ENCODE data around the gene ATE1.
"Not testable (repeated sequence)": the region's sequence is repeated elsewhere in the genome, so short reads cannot be mapped to it uniquely, and the experiment has no call there.

The ATE1 gene

GRCh38 chr10:121732172-121732571 lies 195.7 kb downstream of the ATE1 start:
- DNase-seq, result no peak

GRCh38 chr10:121724282-121724681 lies 203.5 kb downstream of the ATE1 start:
- no peak for DNase-seq

DNA sequence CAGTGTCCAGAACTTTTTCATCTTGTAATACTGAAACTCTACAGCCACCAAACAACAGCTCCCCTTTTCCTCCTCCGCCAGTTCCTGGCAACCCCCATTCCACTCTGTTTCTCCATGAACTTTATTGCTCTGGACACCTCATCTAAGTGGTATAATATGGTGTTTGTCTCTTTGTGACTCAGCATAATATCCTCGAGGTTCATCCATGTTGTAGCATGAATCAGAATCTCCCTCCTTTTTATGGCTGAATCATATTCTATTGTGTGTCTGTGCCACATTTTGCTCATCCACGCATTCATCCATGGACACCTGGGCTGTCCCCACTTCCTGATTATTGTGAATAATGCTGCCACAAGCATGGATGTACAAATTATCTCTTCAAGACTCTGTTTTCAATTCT lies 205.2 kb downstream of the ATE1 start:
- DNase-seq, result no peak

GRCh38 chr10:121721257-121721656 lies 206.6 kb downstream of the ATE1 start:
- no peak for DNase-seq

DNA sequence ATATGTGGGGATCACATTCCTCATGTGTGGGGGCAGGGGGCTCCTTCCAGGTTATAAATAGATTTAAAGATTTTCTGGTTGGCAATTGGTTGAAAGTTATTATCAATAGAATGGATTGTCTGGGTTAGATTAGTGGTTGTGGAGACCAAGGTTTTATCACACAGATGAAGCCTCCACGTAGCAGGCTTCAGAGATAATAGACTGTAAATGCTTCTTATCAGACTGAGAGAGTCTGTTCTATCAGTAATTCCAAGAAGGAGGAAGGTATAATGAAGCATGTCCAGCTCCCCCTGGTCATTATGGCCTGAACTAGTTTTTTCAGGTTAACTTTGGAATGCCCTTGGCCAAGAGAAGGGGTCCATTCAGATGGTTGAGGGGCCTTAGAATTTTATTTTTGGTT lies 211.9 kb downstream of the ATE1 start:
- DNase-seq, result no peak

DNA sequence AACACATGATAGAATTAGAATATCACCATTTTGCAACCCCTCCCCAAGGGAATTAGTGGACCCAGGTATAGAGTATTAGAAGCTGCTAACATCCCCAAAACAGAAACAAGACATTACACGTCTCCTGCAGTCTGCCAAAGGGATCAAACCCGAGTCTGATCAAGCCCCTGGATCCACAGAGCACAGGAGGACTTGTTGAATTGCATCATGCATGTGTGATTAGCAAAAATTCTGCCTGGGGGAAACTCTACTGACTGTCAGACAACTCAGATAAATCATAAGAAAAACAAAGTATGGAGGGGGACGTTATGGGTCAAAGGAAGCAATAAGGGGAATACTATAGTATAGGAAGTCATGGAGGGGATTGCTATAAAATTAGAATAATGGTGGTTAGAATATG lies 212.8 kb downstream of the ATE1 start:
- no peak for DNase-seq

GRCh38 chr10:121713486-121713885 lies 214.3 kb downstream of the ATE1 start:
- no peak for DNase-seq

DNA sequence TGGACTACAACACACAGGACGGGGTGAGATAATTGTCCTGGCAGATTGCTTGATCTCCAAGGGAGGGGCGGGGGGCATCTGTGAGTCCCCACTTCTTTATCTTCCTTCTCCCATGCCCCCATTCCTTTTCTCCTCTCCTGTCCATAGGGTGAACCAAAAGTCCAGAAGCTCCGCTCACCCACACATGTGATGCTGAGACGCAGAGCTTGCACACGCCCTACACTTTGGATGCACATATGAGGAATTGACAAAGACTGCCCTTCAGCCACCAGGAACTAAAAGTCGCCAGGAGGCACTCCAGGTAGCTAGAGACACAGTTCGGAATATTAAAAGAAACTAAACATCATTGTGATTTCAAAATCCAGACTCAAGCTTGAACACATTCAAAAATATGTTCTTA lies 216.9 kb downstream of the ATE1 start:
- no peak for DNase-seq

GRCh38 chr10:121710207-121710606 lies 217.6 kb downstream of the ATE1 start:
- DNase-seq, result no peak

GRCh38 chr10:121709675-121710073 lies 218.2 kb downstream of the ATE1 start:
- peak; percentile 56 for DNase-seq

DNA sequence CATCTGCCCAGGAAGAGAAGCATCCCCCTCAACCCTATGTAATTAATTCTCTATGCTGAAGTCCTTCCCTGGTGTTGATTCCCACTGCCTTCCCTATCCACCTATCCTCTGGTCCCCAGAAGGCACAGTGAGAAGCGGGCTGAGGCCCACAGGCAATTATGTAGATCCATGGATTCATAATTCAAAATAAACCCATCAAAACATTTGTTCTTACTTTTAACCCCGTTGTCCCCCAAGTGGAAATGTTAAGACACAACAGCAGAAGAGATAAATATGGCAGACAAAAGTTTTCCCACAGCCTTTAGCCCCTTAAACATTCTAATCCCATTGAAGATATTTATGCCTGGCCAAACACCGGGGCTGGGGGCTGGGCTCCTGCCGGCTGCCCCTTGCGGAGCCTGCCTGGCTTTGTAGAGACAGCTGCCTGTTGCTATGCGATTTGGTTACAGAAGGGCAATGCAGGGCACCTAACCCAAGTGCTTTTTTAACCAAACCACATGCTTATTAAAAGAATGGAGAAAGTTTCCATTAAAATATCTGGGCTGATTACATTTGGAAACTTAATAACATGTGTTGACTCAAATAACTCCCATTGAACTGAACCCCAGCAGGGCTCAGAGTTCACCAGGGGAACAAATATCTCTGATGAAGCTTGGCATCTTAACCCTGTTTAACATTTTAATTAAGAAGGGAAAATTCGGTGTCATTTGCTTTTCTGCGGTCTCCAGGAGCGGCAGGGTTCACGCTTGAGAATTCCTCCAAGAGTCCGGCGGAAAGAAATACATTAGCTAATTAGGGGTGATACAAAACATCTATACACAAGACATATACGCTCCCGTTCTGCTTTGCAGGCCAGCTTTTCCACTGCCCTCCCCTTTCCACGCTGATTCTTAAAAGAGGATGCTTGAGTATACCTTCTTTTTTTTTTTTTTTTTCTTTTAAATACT lies 218.8 kb downstream of the ATE1 start:
- DNase-seq, result no peak

GRCh38 chr10:121702351-121703320 lies 225.2 kb downstream of the ATE1 start:
- DNase-seq, result no peak

DNA sequence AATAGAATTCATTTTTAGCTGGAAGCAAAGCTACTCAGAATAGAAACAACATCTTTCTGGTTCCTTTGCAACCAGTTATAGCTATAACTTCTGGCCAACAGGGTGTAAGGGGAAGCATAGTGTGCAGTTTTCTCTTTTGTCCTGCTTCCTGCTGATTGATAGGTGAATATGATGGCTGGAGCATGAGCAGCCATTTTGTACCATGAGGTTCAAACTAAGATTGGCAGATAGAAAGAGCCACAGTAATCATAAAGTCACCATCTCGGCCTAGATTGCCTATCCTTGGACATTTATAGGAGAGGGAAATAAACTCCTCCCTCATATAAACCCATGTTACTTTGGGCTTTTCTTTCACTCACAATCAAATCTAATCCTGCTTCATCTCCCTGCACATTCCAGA lies 227.4 kb downstream of the ATE1 start:
- no peak for DNase-seq

GRCh38 chr10:121699703-121700102 lies 228.1 kb downstream of the ATE1 start:
- DNase-seq, result not testable (repeated sequence)

DNA sequence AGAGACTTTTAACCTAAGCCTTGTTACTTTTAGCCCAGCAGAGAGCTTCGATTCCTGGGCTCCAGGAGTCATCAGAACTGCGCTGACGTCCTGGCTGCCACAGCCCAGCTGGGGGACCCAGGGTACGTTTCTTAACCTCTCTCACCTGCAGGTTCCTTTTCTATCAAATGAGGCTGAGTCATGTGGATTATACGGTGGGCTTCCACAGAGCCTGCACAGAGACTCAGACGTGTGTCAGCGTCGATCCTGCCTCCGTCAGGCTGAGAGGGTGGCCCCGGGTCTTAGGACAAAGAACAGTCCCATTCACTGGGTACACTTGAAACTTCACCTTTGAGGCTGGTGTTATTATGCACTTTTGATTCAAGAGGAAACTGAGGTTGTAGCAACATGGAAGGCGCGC lies 228.9 kb downstream of the ATE1 start:
- no peak for DNase-seq

DNA sequence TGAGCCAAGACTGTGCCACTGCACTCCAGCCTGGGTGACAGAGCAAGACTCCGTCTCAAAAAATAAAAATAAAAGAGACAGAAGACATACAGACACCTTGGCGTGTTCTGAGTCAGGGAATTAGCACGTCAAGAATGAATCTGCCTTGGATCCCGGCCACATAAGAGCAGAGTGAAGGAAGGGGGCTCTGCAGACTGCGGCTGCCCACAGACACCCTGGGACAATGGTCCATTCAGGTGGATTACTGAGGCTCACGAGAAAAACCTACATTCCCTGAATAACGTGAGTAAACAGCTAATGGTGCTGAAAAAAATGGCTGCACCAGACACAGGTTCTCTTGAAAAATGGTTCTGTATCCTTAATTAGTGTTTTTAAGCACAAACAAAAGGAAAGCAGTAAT lies 229.5 kb downstream of the ATE1 start:
- no peak for DNase-seq

- peak; percentile 42 for DNase-seq
Measured at GRCh38 chr10:121696854-121697253, 231.0 kb downstream of the ATE1 start.

GRCh38 chr10:121695731-121696464 lies 231.9 kb downstream of the ATE1 start:
- no peak for DNase-seq

GRCh38 chr10:121694966-121695643 lies 232.7 kb downstream of the ATE1 start:
- no peak for DNase-seq

DNA sequence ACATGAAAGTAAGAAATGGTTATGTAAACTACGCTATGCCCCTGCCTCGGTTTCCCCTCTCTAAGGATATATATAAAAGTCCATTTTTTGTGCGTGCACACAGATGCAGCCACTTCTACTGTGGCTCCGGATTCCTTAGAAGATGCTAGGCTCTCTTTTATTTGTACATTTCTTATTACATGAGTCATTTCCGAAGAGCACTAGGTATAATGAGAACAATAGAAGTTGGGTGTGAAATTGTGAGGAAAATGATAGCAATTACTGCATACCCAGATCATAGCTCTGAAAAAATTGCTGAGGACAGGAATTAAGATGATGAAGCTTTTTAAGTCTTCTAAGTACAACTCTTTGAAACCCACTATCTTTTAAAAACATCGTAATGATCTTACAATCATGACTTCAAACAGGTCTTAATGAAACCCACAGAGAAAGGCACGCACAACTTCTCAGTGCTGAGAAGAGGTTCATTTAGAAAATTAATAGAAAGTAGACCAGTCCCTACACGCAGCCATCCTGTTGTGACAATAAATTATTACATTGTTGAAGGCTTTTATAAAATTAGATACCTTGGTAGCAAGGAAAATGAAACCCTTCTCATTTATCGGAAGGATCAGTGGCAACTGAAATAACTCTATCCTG lies 233.4 kb downstream of the ATE1 start:
- no peak for DNase-seq

DNA sequence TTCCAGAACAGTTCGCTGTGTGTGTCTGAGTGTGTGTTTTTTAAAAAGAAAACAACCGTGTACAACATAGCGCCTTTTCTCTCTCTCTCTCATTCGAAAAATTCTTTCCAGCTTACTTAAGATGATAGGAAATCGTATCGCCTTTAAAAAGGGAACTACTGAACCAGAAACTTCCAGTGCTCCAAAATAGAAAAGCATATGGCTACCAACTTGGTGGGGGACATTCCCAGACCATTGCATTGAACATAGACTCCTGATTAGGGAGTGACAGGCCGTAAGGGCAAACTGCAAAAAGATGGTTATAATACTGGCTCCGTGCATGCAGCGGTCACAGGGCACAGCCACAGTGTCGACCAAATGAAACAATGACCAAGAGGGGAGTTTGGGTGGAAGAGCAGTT lies 235.2 kb downstream of the ATE1 start:
- no peak for DNase-seq

DNA sequence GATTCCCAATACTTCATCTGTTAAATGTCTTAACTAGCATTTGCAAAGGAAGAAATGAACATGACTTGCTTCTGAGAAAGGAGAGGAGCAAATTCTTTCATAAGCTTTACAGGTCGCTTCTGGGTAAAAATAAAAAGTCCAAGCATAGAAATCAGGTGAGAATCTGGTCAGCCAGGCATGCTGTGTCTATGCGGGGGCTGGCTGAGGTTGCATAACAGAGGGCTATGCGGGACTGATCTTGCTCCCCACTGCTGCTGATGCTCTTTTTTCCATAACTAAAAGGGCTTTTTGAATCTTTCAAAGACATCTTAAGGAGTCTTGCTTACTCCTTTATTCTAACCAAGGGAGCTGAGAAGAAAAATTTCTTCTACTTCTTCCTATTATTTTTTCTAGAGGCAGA lies 236.9 kb downstream of the ATE1 start:
- no peak for DNase-seq
